Measurements from ENCODE around the gene OXSM. TPM values are rescaled to one million over a fixed set of nuclear protein-coding genes. Genes with fewer than 3 reads are reported as not detected.

OXSM gene
- total RNA-seq, 2 experiments from 2014 or later, result 13.0 to 14.5 TPM

GRCh38 chr3:25781758-25782594 is 7.9 kb upstream of the OXSM start:
- H3K27ac Mint-ChIP-seq, result peak overlapping the region; percentile 88
- H3K27me3 Mint-ChIP-seq (ENCODE audit: low read depth), result no peaks in the 10 kb centered on the region
- H3K36me3 Mint-ChIP-seq (ENCODE audit: low read depth), result peaks cover 25% of the 10 kb centered on the region
- DNase-seq (no peak), ATAC-seq (no peak)
- ChIA-PET POLR2A (no interaction called here), CTCF (interaction anchor here (1.8 kb wide), 1 partner anchor 134 kb away, joined by 13 read pairs; no protein-coding TSS in a partner anchor)
- H3K4me1 Mint-ChIP-seq (ENCODE audit: low read depth), result peaks cover 42% of the 10 kb centered on the region
- peak overlapping the region; percentile 90 for H3K4me3 Mint-ChIP-seq
- H3K9me3 Mint-ChIP-seq (ENCODE audit: insufficient read depth), result no peaks in the 10 kb centered on the region

- ChIA-PET CTCF (interaction anchor here (1.0 to 3.2 kb wide), 4 partner anchors 10 to 134 kb away, joined by 3 to 22 read pairs (median 3); no protein-coding TSS in a partner anchor), POLR2A (interaction anchor here (0.6 to 1.7 kb wide), 5 partner anchors 11 to 119 kb away, joined by 3 to 9 read pairs (median 5); no protein-coding TSS in a partner anchor)
- ATAC-seq (no peak), DNase-seq (no peak)
- Mint-ChIP-seq H3K27me3 (ENCODE audit: low read depth) (no peaks in the 10 kb centered on the region), H3K36me3 (ENCODE audit: low read depth) (peaks cover 21% of the 10 kb centered on the region), H3K4me3 (peak overlapping the region; percentile 90), H3K9me3 (ENCODE audit: insufficient read depth) (no peaks in the 10 kb centered on the region), H3K27ac (peak overlapping the region; percentile 88), H3K4me1 (ENCODE audit: low read depth) (peaks cover 39% of the 10 kb centered on the region)
These were observed 7.3 kb upstream of the OXSM start for GRCh38 chr3:25782636-25782937.

- H3K36me3 Mint-ChIP-seq (ENCODE audit: low read depth), result peaks cover 16% of the 10 kb centered on the region
- ATAC-seq (peak; percentile 95), DNase-seq (peak; percentile 87)
- no peaks in the 10 kb centered on the region for H3K27me3 Mint-ChIP-seq (ENCODE audit: low read depth)
- H3K4me1 Mint-ChIP-seq (ENCODE audit: low read depth), result peaks cover 39% of the 10 kb centered on the region
- POLR2A ChIA-PET, result interaction anchor here (0.5 to 1.7 kb wide), 8 partner anchors 11 to 151 kb away, joined by 3 to 9 read pairs (median 4); no protein-coding TSS in a partner anchor
- H3K9me3 Mint-ChIP-seq (ENCODE audit: insufficient read depth), result no peaks in the 10 kb centered on the region
- CTCF ChIA-PET, result interaction anchor here (0.9 to 3.2 kb wide), 5 partner anchors 10 to 134 kb away, joined by 3 to 22 read pairs (median 3); no protein-coding TSS in a partner anchor
- H3K27ac Mint-ChIP-seq, result peak within 1 kb of the TSS; percentile 88
- H3K4me3 Mint-ChIP-seq, result peak within 1 kb of the TSS; percentile 90
These were observed 6.8 kb upstream of the OXSM start, which contains the start of gene NGLY1 for GRCh38 chr3:25782938-25783660. Gene NGLY1 (minus strand): TSS chr3:25783443. CDS start chr3:25783390, 53 bp downstream.

GRCh38 chr3:25783661-25784512 is 6.0 kb upstream of the OXSM start:
- Mint-ChIP-seq H3K9me3 (ENCODE audit: insufficient read depth) (no peaks in the 10 kb centered on the region), H3K4me1 (ENCODE audit: low read depth) (peaks cover 43% of the 10 kb centered on the region), H3K27ac (peak overlapping the region; percentile 84), H3K4me3 (peak overlapping the region; percentile 78), H3K36me3 (ENCODE audit: low read depth) (peaks cover 10% of the 10 kb centered on the region), H3K27me3 (ENCODE audit: low read depth) (no peaks in the 10 kb centered on the region)
- no peak for DNase-seq
- CTCF ChIA-PET, result interaction anchor here (0.9 to 3.2 kb wide), 5 partner anchors 11 to 135 kb away, joined by 3 to 22 read pairs (median 3); no protein-coding TSS in a partner anchor
- peak; percentile 53 for ATAC-seq
- POLR2A ChIA-PET, result interaction anchor here (0.5 to 1.7 kb wide), 7 partner anchors 12 to 151 kb away, joined by 3 to 9 read pairs (median 3); no protein-coding TSS in a partner anchor

- no peak for ATAC-seq
- POLR2A ChIA-PET, result no interaction called here
- peak overlapping the region; percentile 78 for H3K4me3 Mint-ChIP-seq
- peaks cover 10% of the 10 kb centered on the region for H3K36me3 Mint-ChIP-seq (ENCODE audit: low read depth)
- no peaks in the 10 kb centered on the region for H3K27me3 Mint-ChIP-seq (ENCODE audit: low read depth)
- DNase-seq, result no peak
- CTCF ChIA-PET, result interaction anchor here (3.2 kb wide), 1 partner anchor 136 kb away, joined by 22 read pairs; no protein-coding TSS in a partner anchor
- peaks cover 45% of the 10 kb centered on the region for H3K4me1 Mint-ChIP-seq (ENCODE audit: low read depth)
- no peak overlapping the region for H3K27ac Mint-ChIP-seq
- no peaks in the 10 kb centered on the region for H3K9me3 Mint-ChIP-seq (ENCODE audit: insufficient read depth)
These were observed 4.9 kb upstream of the OXSM start for GRCh38 chr3:25784971-25785370.

- H3K4me1 Mint-ChIP-seq (ENCODE audit: low read depth), result peaks cover 41% of the 10 kb centered on the region
- no peaks in the 10 kb centered on the region for H3K9me3 Mint-ChIP-seq (ENCODE audit: insufficient read depth)
- ChIA-PET POLR2A (no interaction called here), CTCF (interaction anchor here (3.2 kb wide), 1 partner anchor 137 kb away, joined by 22 read pairs; no protein-coding TSS in a partner anchor)
- H3K27me3 Mint-ChIP-seq (ENCODE audit: low read depth), result no peaks in the 10 kb centered on the region
- no peak for ATAC-seq
- DNase-seq, result no peak
- no peak overlapping the region for H3K4me3 Mint-ChIP-seq
- peaks cover 12% of the 10 kb centered on the region for H3K36me3 Mint-ChIP-seq (ENCODE audit: low read depth)
- H3K27ac Mint-ChIP-seq, result no peak overlapping the region
These were observed 4.1 kb upstream of the OXSM start for GRCh38 chr3:25785826-25786225.

- H3K27me3 Mint-ChIP-seq (ENCODE audit: low read depth), result no peaks in the 10 kb centered on the region
- no peak for ATAC-seq
- no peak overlapping the region for H3K4me3 Mint-ChIP-seq
- no peak overlapping the region for H3K27ac Mint-ChIP-seq
- POLR2A ChIA-PET, result no interaction called here
- H3K36me3 Mint-ChIP-seq (ENCODE audit: low read depth), result peaks cover 16% of the 10 kb centered on the region
- peaks cover 41% of the 10 kb centered on the region for H3K4me1 Mint-ChIP-seq (ENCODE audit: low read depth)
- CTCF ChIA-PET, result interaction anchor here (1.1 kb wide), 1 partner anchor 140 kb away, joined by 4 read pairs; no protein-coding TSS in a partner anchor
- no peaks in the 10 kb centered on the region for H3K9me3 Mint-ChIP-seq (ENCODE audit: insufficient read depth)
- no peak for DNase-seq
These were observed 2.2 kb upstream of the OXSM start for GRCh38 chr3:25787689-25788088.

- ChIA-PET POLR2A (no interaction called here), CTCF (interaction anchor here (0.8 kb wide), 1 partner anchor 10 kb away, joined by 3 read pairs; no protein-coding TSS in a partner anchor)
- no peak for DNase-seq
- Mint-ChIP-seq H3K4me1 (ENCODE audit: low read depth) (peaks cover 39% of the 10 kb centered on the region), H3K4me3 (peak overlapping the region; percentile 93), H3K27me3 (ENCODE audit: low read depth) (no peaks in the 10 kb centered on the region), H3K36me3 (ENCODE audit: low read depth) (peaks cover 16% of the 10 kb centered on the region), H3K9me3 (ENCODE audit: insufficient read depth) (no peaks in the 10 kb centered on the region), H3K27ac (peak overlapping the region; percentile 97)
- no peak for ATAC-seq
These were observed 688 bp upstream of the OXSM start for GRCh38 chr3:25789209-25789595.

- Mint-ChIP-seq H3K27ac (no peak overlapping the region), H3K4me3 (no peak overlapping the region), H3K4me1 (ENCODE audit: low read depth) (no peaks in the 10 kb centered on the region), H3K9me3 (ENCODE audit: insufficient read depth) (no peaks in the 10 kb centered on the region), H3K36me3 (ENCODE audit: low read depth) (no peaks in the 10 kb centered on the region), H3K27me3 (ENCODE audit: low read depth) (no peaks in the 10 kb centered on the region)
- no peak for ATAC-seq
- ChIA-PET CTCF (no interaction called here), POLR2A (no interaction called here)
- no peak for DNase-seq
These were observed 11.9 kb downstream of the OXSM start for GRCh38 chr3:25801786-25802185.

- Mint-ChIP-seq H3K9me3 (ENCODE audit: insufficient read depth) (no peaks in the 10 kb centered on the region), H3K27me3 (ENCODE audit: low read depth) (no peaks in the 10 kb centered on the region), H3K4me1 (ENCODE audit: low read depth) (no peaks in the 10 kb centered on the region), H3K27ac (no peak overlapping the region), H3K4me3 (no peak overlapping the region), H3K36me3 (ENCODE audit: low read depth) (no peaks in the 10 kb centered on the region)
- ChIA-PET POLR2A (no interaction called here), CTCF (no interaction called here)
- DNase-seq (no peak), ATAC-seq (no peak)
These were observed 13.9 kb downstream of the OXSM start for GRCh38 chr3:25803833-25804232.

GRCh38 chr3:25804676-25805075 is 14.8 kb downstream of the OXSM start:
- H3K9me3 Mint-ChIP-seq (ENCODE audit: insufficient read depth), result no peaks in the 10 kb centered on the region
- POLR2A ChIA-PET, result interaction anchor here (0.6 kb wide), 1 partner anchor 8 kb away, joined by 3 read pairs; no protein-coding TSS in a partner anchor
- no peaks in the 10 kb centered on the region for H3K27me3 Mint-ChIP-seq (ENCODE audit: low read depth)
- H3K4me3 Mint-ChIP-seq, result no peak overlapping the region
- no peaks in the 10 kb centered on the region for H3K36me3 Mint-ChIP-seq (ENCODE audit: low read depth)
- ATAC-seq (no peak), DNase-seq (no peak)
- CTCF ChIA-PET, result no interaction called here
- H3K27ac Mint-ChIP-seq, result no peak overlapping the region
- no peaks in the 10 kb centered on the region for H3K4me1 Mint-ChIP-seq (ENCODE audit: low read depth)
